ENCODE measurements around the gene SLC9B1.
"Not testable (repeated sequence)": the region's sequence is repeated elsewhere in the genome, so short reads cannot be mapped to it uniquely, and the experiment has no call there.

Gene SLC9B1

DNA sequence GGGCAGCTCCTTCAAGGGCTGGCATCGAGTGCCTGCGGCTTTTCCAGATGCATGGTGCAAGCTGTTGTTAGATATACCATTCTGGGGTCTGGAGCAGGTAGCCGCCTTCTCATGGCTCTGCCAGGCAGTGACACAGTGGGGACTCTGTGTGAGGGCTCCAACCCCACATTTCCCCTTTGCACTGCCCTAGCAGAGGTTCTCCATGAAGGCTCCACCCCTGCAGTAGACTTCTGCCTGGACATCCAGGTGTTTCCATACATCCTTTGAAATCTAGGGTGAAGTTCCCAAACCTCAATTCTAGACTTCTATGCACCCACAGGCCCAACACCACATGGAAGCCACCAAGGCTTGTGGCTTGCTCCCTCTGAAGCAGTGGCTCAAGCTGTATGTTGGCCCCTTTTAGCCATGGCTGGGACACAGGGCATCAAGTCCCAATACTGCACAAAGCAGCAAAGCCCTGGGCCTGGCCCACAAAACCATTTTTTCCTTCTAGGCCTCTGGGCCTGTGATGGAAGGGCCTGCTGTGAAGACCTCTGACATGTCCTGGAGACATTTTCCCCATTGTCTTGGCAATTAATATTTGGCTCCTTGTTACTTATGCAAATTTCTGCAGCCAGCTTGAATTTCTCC is 141.9 kb downstream of the SLC9B1 start:
- DNase-seq = not testable (repeated sequence)

DNA sequence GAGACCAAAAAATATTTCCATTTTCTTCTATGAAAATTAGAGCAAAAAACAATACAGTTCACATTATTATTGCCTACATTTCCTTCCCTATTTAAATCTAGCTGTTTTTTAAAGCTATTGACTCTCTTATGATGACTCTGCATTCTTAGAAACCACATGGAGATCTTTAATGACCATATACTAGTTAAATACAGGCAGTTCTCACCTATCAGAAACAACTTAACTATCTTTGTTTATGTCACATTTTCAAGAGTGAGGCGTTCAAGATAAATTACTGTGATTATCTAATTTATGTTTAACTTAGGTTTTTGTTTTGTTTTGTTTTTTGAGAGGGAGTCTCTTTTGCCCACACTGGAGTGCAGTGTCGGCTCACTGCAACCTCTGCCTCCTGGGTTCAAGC is 147.7 kb downstream of the SLC9B1 start:
- DNase-seq = no peak

GRCh38 chr4:102869569-102870197 is 149.8 kb downstream of the SLC9B1 start:
- no peak for DNase-seq

DNA sequence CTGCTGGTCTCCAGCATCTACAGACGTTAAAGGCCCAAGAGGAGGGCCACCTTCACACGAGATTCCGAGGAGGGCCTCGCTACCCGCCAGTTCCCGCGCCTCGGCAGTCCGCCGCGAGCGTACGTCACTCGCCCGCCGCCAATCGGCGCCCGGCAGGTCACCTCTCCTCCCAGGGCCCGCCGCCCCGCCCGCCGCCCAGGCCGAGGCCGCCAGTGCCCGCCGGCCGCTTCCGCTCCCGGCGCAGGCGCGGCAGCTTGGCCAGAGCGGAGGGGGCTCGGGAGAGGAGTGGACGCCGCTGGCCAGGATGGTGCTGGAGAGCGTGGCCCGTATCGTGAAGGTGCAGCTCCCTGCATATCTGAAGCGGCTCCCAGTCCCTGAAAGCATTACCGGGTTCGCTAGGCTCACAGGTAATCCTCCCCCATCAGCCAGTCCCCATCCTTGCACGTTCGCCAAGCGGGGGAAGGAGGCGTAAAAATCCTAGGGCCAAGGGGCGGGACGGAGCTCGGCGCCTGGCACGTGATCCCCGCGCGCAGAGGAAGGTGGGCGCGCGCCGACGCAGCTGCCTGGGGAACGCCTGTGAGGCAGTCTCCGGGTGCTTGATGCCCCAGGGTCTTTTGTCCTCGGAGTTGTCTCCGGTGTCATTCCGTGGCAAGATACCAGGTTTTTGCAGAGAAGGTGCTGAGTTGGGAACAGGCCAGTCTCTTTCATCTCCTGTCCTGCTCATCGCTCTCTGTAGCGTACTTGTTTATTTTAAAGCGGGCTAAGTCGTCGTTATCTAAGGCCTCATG is 150.5 kb downstream of the SLC9B1 start, which contains the start of gene CISD2:
CISD2 (plus strand) TSS at position 212 of the 788 bp plus-strand sequence; CDS start at position 305, 93 bp downstream.
- DNase-seq = peak; percentile 90 to 93

DNA sequence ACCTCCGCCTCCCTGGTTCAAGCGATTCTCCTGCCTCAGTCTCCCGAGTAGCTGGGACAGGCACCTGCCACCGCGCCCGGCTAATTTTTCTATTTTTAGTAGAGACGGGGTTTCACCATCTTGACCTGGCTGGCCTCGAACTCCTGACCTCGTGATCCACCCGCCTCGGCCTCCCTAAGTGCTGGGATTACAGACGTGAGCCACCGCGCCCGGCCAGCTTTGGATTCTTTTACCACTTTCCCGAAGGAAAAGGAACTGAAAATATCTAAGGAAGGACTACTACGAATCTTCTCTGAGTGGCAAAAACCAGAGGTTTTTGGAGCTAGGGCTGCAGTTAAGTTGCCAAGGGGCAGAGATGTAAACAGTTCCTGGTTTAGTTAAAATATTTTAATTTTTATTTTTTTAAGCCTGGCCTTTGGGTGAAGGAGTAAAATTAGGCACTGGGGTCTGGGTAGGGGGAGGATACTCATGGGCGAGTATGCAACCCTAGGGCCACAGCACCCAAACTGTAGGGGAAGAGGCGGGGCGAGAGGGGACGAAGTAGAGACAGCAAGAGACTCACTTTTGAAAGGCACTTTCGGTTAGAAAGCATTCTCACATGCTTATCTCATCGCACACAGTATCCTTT is 151.2 kb downstream of the SLC9B1 start:
- peak; percentile 54 to 58 for DNase-seq

DNA sequence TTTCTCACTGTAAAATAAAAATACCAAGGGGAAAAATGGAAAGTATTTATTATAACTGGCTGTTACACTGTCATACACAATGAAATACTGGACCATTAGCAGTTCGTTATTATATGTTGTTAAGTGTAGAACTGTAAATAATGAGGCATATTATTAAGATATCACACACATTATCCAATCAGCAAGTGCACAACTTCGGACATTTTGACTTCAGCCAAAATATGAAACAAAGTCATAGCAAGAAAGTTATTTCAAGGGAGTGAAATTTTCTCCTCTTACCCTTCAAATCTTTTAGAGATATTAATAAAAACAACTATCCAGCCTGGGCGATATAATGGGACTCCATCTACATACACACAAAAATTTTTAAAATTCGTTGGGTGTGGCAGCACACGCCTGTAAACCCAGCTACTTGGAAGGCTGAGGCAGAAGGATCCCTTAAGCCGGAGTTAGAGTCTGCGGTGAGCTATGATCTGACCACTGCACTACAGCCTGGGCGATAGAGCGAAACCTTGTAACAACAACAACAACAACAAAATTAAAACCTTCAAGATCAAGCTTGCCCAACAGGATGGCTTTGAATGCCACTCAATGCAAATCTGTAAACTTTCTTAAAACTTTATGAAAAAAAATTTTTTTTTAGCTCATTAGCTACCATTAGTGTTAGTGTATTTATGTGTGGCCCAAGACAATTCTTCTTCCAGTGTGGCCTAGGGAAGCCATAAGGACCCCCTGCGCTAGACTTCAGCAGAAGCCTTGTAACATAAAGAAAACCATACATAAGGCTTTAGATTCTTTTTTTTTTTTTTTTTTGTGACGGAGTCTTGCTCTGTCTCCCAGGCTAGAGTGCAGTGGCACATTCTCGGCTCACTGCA is 152.0 kb downstream of the SLC9B1 start:
- DNase-seq = no peak

DNA sequence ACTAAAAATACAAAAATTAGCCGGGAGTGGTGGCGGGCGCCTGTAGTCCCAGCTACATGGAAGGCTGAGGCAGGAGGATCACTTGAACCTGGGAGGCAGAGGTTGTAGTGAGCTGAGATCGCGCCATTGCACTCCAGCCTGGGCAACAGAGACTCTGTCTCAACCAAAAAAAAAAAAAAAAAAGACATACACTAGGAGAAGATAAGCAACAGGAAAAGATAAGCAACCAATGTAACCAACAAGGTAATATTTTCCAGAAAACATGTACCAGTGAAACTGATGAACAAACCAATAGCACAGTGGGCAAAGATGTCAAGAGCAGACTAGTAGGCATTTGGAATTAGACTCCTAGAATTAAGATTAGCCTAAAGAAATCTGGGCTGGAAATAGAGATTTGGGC is 154.2 kb downstream of the SLC9B1 start:
- DNase-seq = not testable (repeated sequence)

- no peak for DNase-seq
Observed at GRCh38 chr4:102862747-102863146, 156.8 kb downstream of the SLC9B1 start.

DNA sequence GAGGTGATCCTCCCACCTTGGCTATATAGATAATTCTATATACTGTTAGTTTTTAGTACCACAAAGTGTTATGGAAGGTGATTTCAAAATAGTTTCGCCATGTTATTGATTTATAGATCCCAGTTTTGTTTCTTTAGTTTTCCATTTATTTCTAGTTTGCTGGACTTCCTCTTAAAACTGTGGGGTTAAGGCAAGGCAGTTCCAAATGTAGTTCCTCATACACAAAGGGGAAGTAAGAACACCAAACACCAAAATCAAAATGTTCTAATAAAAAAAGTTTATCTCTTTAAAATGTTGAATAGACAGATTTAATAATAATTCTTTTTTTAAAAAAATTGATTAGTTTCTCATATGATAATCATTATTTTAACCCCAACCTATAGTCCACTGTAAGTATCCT is 157.5 kb downstream of the SLC9B1 start:
- DNase-seq = no peak

- DNase-seq = no peak
Observed at GRCh38 chr4:102860611-102861324, 158.7 kb downstream of the SLC9B1 start.

DNA sequence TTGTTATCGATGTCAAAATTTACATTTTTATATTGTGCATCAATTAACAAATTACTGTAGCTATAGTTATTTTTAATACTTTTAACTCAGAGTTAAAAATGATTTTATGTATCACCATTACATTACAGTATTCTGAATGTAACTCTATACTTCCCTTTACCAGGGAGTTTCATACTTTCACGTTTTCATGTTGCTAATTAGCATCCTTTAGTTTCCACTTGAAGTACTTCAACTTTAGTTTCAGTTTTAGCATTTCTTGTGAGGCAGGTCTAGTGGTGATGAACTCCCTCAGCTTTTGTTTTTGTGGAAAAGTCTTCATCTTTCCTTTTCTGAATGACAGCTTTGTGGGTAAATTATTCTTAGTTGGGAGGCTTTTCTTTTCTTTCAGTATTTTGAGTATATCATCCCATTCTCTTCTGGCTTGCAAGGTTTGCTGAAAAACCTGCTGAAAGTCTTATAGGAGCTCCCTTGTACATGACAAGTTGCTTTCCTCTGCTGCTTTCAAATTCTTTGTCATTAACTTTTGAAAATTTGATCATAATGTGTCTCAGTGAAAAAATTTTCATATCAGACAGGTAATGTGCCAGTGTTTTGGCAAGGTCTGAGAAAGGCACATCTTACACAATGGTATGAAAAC is 160.6 kb downstream of the SLC9B1 start:
- no peak for DNase-seq

Measured in activated CD4-positive, alpha-beta T cell treated with anti-CD3 and anti-CD28 coated beads, Interleukin-2, amount 50 U/mL, for 48 hours (primary cell).